ENCODE data around the gene IVNS1ABP.

The IVNS1ABP gene

DNA sequence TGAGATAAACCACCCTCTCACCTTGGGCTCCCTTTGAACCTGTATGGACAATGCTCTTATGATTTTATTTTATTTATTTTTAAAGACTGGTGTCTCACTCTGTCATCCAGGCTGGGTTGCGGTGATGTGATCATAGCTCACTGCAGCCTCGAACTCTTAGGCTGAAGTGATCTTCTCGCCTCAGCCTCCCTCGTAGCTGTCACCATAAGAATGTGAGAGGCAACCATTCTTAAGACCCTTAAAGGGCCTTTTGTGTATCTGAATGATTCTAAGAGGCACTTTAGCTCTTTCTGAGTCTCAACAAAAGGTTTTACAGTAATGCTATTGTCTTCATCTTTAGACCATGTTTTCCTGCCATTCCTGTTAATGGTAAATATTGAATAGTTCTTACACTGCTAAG, 67.0 kb downstream of the IVNS1ABP start:
- no peak for DNase-seq

DNA sequence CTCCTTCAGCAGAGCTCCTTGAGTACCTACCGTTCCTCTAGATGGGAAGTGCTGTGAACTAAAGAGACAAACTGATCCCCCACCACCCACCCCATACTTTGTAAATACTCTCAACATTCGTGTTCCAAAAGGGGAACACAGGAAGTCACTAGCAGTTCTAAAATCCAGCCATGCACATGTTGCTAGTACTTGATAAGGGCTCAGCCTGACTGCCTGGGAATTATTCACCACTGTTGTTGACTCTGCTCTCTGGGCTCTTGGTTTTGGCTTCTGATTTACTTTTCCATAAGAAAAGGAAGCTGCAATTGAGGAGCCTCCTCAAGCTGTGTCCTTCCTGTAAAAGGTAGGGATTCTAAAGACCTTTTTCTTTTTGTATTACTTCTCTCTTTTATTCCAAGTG, 67.5 kb downstream of the IVNS1ABP start:
- DNase-seq = no peak

Measured in suppressor macrophage treated with lipopolysaccharide for 4 hours (primary cell).